ENCODE measurements around the gene SPATA9.
"Not testable (repeated sequence)": the region's sequence is repeated elsewhere in the genome, so short reads cannot be mapped to it uniquely, and the experiment has no call there.

SPATA9 gene

DNA sequence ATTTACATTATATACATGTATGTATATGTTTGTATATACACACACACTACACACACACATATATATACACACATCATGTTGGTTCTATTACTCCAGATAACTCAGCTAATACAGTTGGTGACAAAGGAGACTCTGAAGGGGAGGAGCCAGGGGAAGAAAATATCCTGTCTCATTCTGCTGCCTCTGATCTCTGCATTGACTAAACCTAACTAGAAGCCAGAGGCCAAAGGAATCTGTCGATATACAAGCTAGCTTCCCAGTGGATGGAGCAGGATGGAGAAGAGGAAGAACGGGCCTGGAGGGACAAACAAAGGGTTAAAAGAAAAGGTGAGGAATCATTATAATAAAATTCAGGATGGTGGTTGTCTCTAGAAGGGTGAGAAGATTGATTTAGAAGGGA lies 34.6 kb upstream of the SPATA9 start:
- no peak for DNase-seq (ENCODE audit: low spot score)

DNA sequence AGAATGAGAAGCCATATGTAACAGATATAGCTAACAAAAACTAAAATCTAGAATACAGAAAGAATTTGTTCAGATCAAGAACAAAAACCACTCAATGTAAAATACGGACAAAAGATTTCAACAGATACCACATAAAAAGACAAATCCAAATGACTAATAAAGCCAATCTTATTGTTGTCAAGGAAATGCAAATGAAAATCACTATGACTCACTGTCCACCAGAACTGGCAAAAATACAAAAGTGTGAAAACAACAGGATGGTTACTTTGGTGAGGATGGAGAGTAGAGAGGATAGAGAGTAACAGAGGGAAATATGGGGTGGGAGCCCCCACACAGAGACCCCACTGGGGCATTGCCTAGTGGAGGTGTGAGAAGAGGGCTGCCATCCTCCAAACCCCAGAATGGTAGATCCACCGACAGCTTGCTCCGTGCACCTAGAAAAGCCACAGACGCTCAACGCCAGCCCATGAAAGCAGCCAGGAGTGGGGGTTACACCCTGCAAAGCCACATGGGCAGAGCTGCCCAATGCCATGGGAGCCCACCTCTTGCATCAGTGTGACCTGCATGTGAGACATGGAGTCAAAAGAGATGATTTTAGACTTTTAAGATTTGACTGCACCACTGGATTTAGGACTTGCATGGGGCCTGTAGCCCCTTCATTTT lies 33.1 kb upstream of the SPATA9 start:
- DNase-seq (ENCODE audit: low spot score), result peak; percentile 80

DNA sequence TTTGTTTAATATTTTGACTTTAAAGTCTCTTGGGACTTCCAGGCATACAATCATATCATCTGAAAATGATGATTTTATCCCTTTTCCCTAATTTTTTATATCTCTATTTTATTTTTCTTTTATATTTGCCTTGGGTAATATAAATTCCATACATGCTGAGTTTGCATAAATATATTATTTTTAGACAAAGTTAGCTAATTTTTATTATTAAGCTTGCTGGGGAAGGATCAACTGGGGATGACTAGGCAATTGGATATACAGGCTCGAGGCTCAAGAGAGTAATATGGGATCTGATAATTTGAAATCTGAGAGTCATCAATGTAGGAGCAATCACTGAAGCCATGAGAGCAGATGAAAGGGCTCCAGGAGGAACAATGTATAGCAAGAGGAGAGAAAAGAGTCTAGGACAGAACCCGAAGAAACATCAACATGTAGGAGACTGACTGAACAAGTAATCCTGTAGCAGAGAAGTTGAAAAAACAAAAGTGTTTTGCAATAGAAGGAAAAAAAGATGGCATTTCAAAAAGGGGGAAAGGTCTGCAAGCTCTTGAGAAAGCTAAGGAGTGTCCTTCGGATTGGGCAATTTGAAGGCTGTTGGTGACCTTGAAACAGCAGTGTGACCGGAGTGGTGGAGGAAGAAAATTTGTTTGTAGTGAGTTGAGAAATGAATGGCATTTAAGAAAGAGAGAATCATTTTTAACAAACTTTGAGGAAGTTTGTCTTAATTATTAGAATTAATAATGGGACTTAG lies 31.3 kb upstream of the SPATA9 start:
- DNase-seq (ENCODE audit: low spot score), result no peak

DNA sequence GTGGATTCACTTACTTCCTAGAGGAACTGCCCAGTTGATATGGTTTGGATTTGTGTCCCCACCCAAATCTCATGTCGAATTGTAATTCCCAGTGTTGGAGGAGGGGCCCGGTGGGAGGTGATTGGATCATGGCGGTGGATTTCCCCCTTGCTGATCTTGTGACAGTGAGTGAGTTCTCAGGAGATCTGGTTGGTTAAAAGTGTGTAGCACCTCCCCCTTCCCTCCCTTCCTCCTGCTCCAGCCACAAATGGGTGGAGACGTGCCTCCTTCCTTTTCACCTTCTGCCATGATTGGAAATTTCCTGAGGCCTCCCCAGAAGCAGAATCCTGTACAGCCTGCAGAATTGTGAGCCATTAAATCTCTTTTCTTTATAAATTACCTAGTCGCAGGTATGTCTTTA lies 30.5 kb upstream of the SPATA9 start:
- not testable (repeated sequence) for DNase-seq (ENCODE audit: low spot score)

DNA sequence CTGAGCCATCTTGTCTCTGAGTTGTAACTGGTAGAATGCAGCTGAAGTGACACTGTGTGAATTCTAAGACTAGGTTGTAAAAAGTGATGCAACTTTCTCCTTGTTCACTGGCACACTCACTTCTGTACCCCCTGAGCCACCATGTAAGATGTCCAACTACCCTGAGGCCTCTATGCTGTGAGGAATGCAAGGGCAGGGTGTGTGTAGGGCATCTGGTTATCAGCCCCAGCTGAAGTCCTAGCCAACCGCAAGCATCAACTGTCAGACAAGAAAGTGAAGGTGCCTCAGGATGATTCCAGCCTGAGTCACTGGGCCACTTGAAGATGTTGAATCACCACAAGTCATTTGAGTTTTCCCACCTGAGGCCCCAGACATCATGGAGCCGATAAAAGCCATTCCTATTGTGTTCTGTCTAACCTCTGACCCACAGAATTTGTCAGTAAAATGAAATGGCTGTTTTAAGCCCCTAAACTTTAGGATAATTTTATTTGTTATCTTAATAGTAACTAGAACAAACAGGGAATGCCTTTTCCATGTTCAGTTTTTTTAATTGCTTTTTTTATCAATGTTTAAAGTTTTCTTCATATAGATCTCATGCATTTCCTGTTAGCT lies 29.7 kb upstream of the SPATA9 start:
- peak; percentile 98 for DNase-seq (ENCODE audit: low spot score)

DNA sequence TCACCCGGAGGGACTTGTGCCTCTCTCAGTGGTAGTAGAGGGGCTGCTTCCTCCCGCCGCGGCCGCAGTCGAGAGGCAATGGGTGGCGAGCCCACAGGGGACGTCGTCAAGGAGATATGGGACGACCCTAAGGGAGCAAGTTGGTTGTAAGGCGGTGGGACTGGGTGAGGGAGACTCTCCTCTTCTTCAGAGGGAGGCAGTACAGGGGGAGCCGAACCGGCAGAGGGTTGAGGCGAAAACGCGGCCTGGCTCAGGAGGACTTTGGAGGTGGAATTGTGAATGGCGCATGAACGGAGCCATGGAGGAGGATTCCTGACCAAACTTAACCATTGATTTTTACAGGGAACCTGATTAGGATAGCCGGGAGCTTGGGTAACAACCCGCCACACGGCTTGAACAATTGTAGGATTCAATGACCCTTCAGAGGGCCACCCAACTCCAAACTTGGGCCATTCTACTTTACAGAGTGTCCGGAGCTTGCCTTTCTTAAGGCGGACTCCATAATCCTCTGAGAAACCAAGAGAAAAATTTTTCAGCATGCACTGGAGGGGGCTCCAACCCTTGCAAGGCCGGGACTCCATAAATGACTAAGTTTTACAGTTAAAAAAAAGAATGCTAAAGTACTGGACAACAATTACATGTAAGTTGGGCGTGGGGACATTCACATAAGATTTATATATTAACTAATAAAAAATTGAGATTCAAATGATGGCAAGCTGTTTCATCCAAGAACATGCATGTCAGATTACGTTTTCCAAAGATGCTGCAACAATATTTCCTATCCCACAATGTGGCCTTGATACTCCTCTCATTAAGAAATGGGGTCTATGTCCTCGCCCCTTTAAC lies 28.9 kb upstream of the SPATA9 start:
- DNase-seq (ENCODE audit: low spot score), result no peak

DNA sequence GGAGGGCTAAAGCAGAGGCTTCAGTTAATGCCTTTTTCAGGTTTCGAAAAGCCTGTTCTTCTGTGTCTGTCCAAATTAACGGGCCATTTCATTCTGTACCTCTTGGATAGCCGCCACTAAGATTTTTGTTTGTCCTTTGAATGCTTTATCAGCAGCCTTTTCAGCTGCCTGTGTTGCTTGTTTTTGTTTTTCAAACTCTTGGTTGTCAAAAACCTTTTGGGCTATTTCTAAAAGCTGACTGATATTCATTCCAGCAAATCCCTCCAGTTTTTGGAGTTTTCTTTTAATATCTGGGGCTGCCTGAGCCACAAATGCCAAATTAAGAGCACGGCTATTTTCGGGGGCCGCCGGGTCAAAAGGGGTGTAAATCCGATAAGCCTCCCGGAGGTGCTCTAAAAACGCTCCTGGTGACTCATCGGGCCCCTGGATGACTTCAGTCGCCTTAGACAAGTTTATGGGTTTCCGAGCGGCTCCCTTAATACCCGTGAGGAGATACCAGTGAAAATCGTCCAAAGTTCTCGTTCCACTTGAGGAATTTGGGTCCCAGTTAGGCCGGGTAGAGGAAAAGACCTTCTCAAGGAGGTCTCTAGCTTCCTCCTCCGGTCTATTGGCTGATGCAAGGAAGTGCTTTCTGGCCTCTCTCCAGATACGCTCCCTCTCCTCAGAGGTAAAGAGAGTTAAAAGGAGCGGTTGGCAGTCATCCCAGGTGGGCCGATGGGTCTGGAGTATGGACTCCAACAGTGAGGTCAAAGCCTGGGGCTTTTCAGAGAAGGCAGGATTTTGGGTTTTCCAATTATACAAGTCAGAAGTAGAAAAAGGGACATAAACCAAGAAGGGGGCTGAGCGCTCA lies 28.1 kb upstream of the SPATA9 start:
- not testable (repeated sequence) for DNase-seq (ENCODE audit: low spot score)

DNA sequence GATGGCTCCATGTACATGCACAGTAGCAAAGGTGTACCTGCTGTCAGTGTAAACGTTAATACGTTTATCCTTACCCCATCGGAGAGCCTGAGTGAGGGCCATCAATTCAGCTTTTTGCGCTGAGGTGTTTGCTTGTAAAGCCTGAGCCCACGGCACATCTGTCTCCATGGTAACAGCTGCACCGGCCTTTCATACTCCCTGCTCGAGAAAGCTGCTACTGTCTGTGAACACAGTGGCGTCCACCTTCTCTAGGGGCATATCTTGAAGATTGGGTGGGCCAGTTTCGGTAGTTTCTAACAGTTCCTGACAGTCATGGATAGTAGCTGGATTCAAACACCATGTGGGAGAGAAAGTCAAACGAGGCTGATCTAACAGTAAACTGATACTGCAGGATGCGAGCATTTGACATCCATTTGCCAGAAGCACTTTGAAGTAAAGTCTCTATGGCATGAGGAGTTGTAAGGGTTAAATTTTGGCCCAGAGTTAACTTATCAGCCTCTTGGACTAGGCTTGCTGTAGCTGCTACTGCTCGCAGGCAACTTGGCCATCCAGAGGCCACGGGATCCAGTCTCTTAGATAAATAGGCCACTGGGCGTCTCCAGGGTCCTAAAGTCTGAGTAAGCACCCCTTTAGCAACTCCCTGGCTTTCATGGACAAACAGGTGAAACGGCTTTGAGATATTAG lies 27.3 kb upstream of the SPATA9 start:
- no peak for DNase-seq (ENCODE audit: low spot score)

DNA sequence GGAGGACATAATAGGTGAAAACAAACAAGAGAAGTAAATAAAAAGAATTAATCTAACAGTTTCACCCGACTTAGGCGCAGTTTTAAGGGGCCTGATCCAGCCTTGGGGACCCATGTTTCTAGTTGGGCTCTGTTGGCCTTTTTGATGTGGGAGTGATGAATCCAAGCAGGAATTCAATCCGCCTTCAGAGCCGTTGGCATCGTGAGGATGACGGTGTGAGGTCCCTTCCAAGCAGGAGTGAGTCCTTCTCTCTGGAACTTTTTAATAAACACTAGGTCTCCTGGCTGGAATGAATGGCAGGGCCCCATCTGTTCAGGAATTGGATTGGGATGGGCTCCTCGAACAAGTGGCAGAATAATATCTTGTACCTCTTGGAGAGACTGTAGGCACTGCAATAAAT lies 26.1 kb upstream of the SPATA9 start:
- no peak for DNase-seq (ENCODE audit: low spot score)

DNA sequence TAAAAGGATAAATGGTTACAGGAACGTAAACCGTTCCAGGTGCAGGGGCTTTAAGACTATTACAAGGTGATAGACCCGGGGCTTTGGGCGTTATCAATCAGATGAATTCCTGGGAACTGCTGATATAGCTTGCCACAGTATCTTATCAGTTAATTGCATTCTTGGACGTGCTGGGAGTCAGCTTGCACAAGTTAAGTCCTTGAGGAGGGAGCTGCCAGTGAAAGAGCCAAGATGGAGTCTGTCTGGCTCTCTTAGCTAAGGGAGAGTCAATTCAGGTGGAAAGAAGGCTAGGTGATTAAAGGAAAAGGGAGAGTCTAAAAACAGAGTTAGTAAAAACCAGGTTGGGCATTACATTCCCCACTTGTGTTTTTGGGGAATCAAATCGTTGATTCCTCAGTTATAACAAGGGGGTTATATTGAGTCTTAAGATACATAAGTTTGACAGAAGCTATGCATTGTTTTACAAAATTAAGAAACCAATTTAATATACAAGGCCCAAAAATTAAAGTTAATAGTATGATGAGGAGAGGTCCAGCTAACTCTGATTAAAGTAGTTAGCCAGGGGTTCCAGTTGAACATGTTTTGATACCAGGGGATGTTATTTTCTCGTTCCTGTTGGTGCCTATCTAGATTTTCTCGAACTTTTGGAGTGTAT lies 24.9 kb upstream of the SPATA9 start:
- not testable (repeated sequence) for DNase-seq (ENCODE audit: low spot score)

DNA sequence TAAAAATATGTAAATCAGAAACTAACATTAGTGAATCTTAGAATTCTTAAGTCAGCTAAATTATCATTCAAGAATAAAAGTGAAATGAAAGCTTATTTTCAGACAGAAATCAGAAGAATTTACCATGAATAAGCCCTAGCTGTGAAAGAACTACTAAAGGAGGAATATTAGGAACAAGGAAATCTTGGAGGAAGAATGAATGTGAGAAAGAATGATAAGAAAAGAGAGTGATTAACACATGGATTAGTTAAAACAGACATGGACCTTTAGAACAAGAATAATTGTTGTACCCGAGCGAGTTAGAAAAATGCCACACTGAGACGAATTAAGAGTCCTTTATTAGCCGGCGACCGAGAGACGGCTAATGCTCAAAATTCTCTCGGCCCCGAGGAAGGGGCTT lies 24.3 kb upstream of the SPATA9 start:
- no peak for DNase-seq (ENCODE audit: low spot score)

DNA sequence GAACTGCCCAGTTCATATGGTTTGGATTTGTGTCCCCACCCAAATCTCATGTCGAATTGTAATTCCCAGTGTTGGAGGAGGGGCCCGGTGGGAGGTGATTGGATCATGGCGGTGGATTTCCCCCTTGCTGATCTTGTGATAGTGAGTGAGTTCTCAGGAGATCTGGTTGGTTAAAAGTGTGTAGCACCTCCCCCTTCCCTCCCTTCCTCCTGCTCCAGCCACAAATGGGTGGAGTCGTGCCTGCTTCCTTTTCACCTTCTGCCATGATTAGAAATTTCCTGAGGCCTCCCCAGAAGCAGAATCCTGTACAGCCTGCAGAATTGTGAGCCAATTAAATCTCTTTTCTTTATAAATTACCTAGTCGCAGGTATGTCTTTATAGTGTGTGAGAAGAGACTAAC lies 23.4 kb upstream of the SPATA9 start:
- DNase-seq (ENCODE audit: low spot score), result not testable (repeated sequence)

DNA sequence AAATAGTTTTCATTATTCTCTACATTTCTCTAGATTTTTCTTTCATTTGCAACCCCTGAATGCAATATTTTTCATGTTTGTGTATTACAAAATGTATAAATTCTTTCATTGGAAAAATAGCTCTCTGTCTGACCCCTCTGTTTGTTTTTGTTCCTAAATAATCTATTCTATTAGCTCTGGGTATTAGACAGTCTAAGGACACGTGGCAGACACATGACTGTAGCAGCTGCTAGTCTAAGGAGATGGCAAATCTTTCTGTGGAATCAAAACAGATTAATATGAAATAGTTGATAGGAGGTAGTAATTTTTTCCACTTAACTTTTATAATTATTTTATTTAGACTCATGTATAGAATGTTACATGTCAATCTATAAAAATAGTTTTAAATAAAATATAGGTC lies 21.4 kb upstream of the SPATA9 start:
- DNase-seq (ENCODE audit: low spot score), result no peak

DNA sequence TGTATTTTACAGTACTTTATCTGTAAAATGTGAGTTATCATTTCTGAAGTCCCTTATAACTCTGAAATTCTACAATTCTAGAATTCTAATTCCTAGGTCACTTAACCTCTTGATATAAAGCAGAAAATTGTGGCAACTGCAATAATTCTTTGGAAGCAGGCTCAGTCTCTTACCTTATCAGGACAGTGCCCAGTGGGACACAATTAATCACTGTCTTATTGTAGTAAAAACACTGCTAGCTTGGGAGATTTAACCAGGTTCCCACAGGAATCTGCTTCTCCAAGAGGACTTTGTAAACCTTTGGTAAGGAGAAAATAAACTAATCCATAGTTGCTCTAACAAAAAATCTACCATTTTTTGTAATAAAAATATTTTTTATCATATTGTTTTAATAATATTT lies 18.3 kb upstream of the SPATA9 start:
- DNase-seq (ENCODE audit: low spot score), result no peak

DNA sequence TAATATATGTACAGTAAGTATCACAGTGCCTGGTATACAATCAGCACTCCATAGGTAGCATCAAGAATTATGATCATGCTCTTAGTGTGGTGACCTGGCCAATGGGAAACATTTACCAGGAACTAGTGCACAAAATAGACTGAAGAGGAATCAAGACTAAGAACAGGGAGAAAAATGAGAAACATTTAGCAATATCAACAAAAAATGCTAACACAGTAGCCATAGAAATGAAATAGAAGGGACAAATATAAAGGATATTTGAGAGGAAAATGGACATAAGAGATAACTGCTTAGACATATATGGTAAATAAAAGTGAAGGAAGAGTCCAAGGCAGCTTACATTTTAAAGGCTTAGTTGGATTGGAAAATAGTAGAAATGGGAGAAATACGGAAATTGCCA lies 16.5 kb upstream of the SPATA9 start:
- no peak for DNase-seq (ENCODE audit: low spot score)

DNA sequence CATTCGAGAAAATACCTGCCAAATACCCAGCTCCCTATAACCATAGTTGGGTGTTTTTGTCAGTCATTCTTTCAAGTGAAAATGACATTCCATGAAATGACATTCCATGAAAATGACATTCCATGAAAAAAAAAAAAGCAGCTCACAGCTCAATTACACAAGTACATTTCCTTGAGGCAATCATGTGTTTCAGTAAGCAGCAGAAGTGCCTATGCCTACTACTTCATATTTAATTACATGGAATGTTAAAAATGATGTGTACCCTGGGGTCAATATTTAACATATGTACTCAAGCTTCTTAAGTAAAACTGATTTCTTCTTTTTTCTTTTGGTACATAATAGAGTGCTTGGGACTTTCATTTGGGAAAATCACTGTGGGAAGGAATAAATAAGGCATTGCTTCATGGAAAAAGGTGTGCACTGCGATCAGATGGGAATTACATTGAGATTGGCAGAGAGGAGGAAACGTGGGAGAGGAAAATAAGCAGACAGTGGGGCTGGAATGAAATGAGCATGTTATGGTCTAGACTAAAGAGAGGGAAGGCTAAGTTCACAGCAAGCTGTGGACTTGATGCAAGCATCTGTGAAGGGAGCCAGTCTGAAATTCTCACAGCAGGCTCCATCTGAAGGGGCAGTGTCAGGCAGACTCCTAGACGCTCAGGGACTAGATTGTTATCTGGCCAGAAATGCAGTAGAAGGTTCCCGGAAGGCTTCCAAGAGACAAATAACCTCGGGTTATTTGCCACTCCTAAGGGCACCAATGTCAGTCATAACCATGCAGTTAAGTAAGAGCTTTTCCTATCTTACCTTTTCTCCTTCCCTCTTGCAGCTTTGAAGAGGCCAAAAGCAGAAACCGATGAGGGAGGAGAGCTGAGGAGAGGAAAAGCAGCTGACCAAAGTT lies 15.2 kb upstream of the SPATA9 start:
- DNase-seq (ENCODE audit: low spot score), result no peak

DNA sequence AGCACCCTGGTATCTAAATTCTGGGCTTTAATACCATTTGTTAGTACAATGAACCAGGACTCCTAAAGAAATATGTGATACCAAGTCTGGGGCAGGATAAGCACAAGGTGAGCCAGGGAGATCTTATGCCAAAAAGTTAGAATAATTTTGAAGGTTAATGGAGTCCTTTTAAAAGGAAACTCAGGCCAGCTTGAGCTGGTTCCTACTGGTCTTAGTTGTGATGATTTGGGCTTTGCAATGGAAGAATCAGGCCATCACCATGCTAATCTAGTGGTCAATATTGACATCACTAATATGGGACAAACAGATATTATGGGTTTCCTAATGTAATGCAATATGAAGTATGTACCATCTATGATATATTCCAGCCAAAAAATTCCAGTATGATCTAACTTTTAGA lies 7.5 kb upstream of the SPATA9 start:
- no peak for DNase-seq (ENCODE audit: low spot score)

DNA sequence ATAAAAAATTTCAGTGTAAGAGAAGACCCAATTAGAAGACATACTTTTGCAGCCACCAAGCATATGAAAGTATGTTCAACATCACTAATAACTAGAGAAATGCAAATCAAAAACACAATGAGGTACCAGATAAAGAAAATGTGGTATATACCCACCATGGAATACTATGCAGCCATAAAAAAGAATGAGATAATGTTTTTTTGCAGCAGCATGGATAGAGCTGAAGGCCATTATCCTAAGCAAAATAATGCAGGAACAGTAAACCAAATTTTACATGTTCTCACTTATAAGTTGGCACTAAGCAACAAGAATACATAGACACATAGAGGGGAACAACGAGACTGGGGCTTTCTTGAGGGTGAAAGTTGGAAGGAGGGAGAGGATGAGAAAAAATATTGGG lies 6.9 kb upstream of the SPATA9 start:
- DNase-seq (ENCODE audit: low spot score), result no peak

DNA sequence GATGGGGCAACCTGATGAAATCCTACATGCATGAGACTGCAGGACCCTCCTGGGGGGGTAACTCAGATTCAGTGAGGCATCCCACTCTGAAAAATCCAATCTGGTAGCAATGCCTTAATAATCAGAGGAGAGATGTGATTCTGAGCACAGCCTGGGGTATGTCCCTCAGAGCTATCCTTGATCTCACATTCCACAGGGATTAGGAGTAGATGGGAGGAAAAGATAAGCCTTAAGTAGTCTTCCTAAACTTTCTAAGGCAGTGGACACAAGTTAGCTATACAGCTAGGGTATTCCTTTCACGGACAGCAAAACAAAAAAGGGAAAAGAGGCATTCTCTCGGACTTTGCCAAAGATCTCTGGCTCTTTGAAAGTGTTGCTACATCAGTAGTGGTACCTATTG lies 3.9 kb upstream of the SPATA9 start:
- no peak for DNase-seq (ENCODE audit: low spot score)

Data from kidney capillary endothelial cell (primary cell).